GM23248 (cell line): Measurements from ENCODE around the gene PIGX. TPM values are rescaled to one million over a fixed set of nuclear protein-coding genes. Genes with fewer than 3 reads are reported as not detected.
A peak's percentile ranks its signal among the peaks of the same experiment; 100 is the strongest.
"Not testable (repeated sequence)": the region's sequence is repeated elsewhere in the genome, so short reads cannot be mapped to it uniquely, and the experiment has no call there.

Source experiments
- DNase-seq: peaks from one replicate; pipeline ENCODE4 v3.0.0-alpha.2; 2015
- H2AFZ ChIP-seq: fragments of 200-600 bp; sonication (generic); 2 replicates; pipeline ENCODE4 v1.6.1; 2016; ENCODE audit warnings: antibody characterized with exemption
- H3F3A ChIP-seq: fragments of 200-600 bp; sonication (generic); 2 replicates; pipeline ENCODE4 v1.6.1; 2016; ENCODE audit warnings: mild to moderate bottlenecking, antibody characterized with exemption, mixed run types; ENCODE audit not compliant: insufficient read depth
- H3K27ac ChIP-seq: fragments of 200-600 bp; sonication (generic); 2 replicates; pipeline ENCODE4 v1.5.1; 2016; ENCODE audit warnings: mild to moderate bottlenecking
- H3K27me3 ChIP-seq: fragments of 200-600 bp; sonication (generic); replicated peaks from 2 replicates; pipeline ENCODE4 v1.6.1; 2016; ENCODE audit warnings: mild to moderate bottlenecking; ENCODE audit not compliant: insufficient read depth
- H3K36me3 ChIP-seq: fragments of 200-600 bp; sonication (generic); 2 replicates; pipeline ENCODE4 v1.6.1; 2016; ENCODE audit warnings: low read depth, mild to moderate bottlenecking
- H3K4me1 ChIP-seq: fragments of 200-600 bp; sonication (generic); 2 replicates; pipeline ENCODE4 v1.6.1; 2016; ENCODE audit warnings: mild to moderate bottlenecking; ENCODE audit not compliant: insufficient read depth
- H3K4me2 ChIP-seq: fragments of 200-600 bp; sonication (generic); one replicate; pipeline ENCODE4 v1.6.1; 2016; ENCODE audit warnings: mild to moderate bottlenecking; ENCODE audit not compliant: unreplicated experiment
- H3K4me3 ChIP-seq: fragments of 200-600 bp; sonication (generic); 2 replicates; pipeline ENCODE4 v1.5.1; 2016; ENCODE audit warnings: mild to moderate bottlenecking
- H3K79me2 ChIP-seq: fragments of 200-600 bp; sonication (generic); 2 replicates; pipeline ENCODE4 v1.6.1; 2016; ENCODE audit warnings: mild to moderate bottlenecking; ENCODE audit not compliant: insufficient read depth
- H3K9ac ChIP-seq: fragments of 200-600 bp; sonication (generic); 2 replicates; pipeline ENCODE4 v1.6.1; 2016; ENCODE audit warnings: mild to moderate bottlenecking
- H3K9me2 ChIP-seq: fragments of 200-600 bp; sonication (generic); 2 replicates; pipeline ENCODE4 v1.6.1; 2016; ENCODE audit warnings: mixed run types, mild to moderate bottlenecking, moderate library complexity; ENCODE audit not compliant: insufficient read depth
- H3K9me3 ChIP-seq: fragments of 200-600 bp; sonication (generic); one replicate; pipeline ENCODE4 v1.6.1; 2017; ENCODE audit warnings: low read depth
- H4K20me1 ChIP-seq: fragments of 200-600 bp; sonication (generic); 2 replicates; pipeline ENCODE4 v1.6.0; 2016; ENCODE audit not compliant: insufficient read depth
- EZH2 ChIP-seq: fragments of 200-600 bp; sonication (generic); IDR thresholded peaks from 2 replicates; pipeline ENCODE4 v1.6.1; 2018; ENCODE audit warnings: antibody characterized with exemption, mild to moderate bottlenecking; ENCODE audit not compliant: insufficient read depth, poor library complexity, severe bottlenecking
- EZH2phosphoT487 ChIP-seq: fragments of 200-600 bp; sonication (generic); IDR thresholded peaks from 2 replicates; pipeline ENCODE4 v1.6.1; 2018; ENCODE audit warnings: antibody characterized with exemption, moderate library complexity, mild to moderate bottlenecking, low read depth; ENCODE audit not compliant: insufficient read depth
- WGBS, 2 experiments: methylation state at CpG; one replicate each; pipeline ENCODE4 v1.1.6; 2015 to 2017; ENCODE audit warnings: low lambda C conversion rate in 2 of 2, low coverage in 1 of 2; ENCODE audit errors: missing lambda C conversion rate in 2 of 2; 5-methylcytosine and 5-hydroxymethylcytosine counted together
- in situ Hi-C: fragments of 300-500 bp; cut with MboI; formaldehyde crosslinking; loops from 2 replicates; pipeline ENCODE4 v1.15.0; 2020
- polyA plus RNA-seq: library from polyadenylated mRNA; unstranded; fragments of >200 nt; fragmentation: Nextera tagmentation; extraction: Ambion mirVana; gene quantifications from 2 replicates; pipeline ENCODE4 v1.2.1, GENCODE V29; 2016
- total RNA-seq: library from RNA; depleted of rRNA; stranded (reverse); fragments of >200 nt; shearing (Covaris generic); gene quantifications from 2 replicates; pipeline ENCODE4 v1.2.3, GENCODE V29; 2014

Gene PIGX
- total and polyA plus RNA-seq, 2 experiments from 2014 or later: 27.6 to 36.0 TPM

- no peak for TF ChIP-seq EZH2
- TF ChIP-seq EZH2phosphoT487: no peak
- Histone ChIP-seq H3K4me3 (no peak overlapping the region), H3K4me2 (no peak overlapping the region), H4K20me1 (no peaks in the 10 kb centered on the region; the same call in 1 of the 2 replicates), H3K27me3 (no peaks in the 10 kb centered on the region), H2AFZ (no peak overlapping the region), H3K9ac (no peak overlapping the region), H3K4me1 (peaks cover 7% of the 10 kb centered on the region), H3K36me3 (peaks cover 3% of the 10 kb centered on the region; the same call in 1 of the 2 replicates), H3K79me2 (peaks cover 27% of the 10 kb centered on the region), H3K27ac (no peak overlapping the region), H3K9me3 (no peaks in the 10 kb centered on the region), H3K9me2 (no peaks in the 10 kb centered on the region), H3F3A (peaks cover 19% of the 10 kb centered on the region)
- no peak for DNase-seq
- in situ Hi-C loops: no loop called here
- 77 to 78% methylated on average over 6 of the region's 6 CpGs for WGBS, 2 experiments
Measured at GRCh38 chr3:196737655-196738054, 25.5 kb downstream of the PIGX start.

- Histone ChIP-seq H3K4me2 (peak within 1 kb of the TSS; percentile 93), H4K20me1 (peaks cover 5% of the 10 kb centered on the region; the same call in 1 of the 2 replicates), H3K4me1 (peaks cover 7% of the 10 kb centered on the region), H3K36me3 (0 out of 2 replicates have a peak, but pooled peaks cover under 1% of the 10 kb centered on the region), H3K27me3 (no peaks in the 10 kb centered on the region), H2AFZ (peak within 1 kb of the TSS; percentile 73), H3F3A (peaks cover 19% of the 10 kb centered on the region), H3K4me3 (peak within 1 kb of the TSS; percentile 97), H3K9ac (peak within 1 kb of the TSS; percentile 99), H3K9me3 (no peaks in the 10 kb centered on the region), H3K9me2 (no peaks in the 10 kb centered on the region), H3K79me2 (peaks cover 49% of the 10 kb centered on the region), H3K27ac (peak within 1 kb of the TSS; percentile 99)
- WGBS, 2 experiments: 0 to 1% methylated on average over 39 to 61 of the region's 86 CpGs
- in situ Hi-C loops: no loop called here
- peak; percentile 96 for DNase-seq
- TF ChIP-seq EZH2phosphoT487: no peak
- no peak for TF ChIP-seq EZH2
Measured at GRCh38 chr3:196739671-196740480, 27.7 kb downstream of the PIGX start, which contains the start of gene PAK2. TSS of gene PAK2 (plus strand) at chr3:196739857. CDS start at chr3:196782647, 42,790 bp downstream.

- 1% methylated on average over 30 of the region's 30 CpGs for WGBS, 2 experiments
- H3K27me3 ChIP-seq: no peaks in the 10 kb centered on the region
- peaks cover 5% of the 10 kb centered on the region; the same call in 1 of the 2 replicates for H4K20me1 ChIP-seq
- TF ChIP-seq EZH2 (no peak), EZH2phosphoT487 (no peak)
- 0 out of 2 replicates have a peak, but pooled peaks cover under 1% of the 10 kb centered on the region for H3K36me3 ChIP-seq
- peak overlapping the region; percentile 93 for H3K4me2 ChIP-seq
- peak overlapping the region; percentile 97 for H3K4me3 ChIP-seq
- H3K79me2 ChIP-seq: peaks cover 57% of the 10 kb centered on the region
- peaks cover 19% of the 10 kb centered on the region for H3F3A ChIP-seq
- peak; percentile 88 for DNase-seq
- peak overlapping the region; percentile 99 for H3K9ac ChIP-seq
- in situ Hi-C loops: no loop called here
- no peaks in the 10 kb centered on the region for H3K9me3 ChIP-seq
- peaks cover 4% of the 10 kb centered on the region for H3K4me1 ChIP-seq
- peak overlapping the region; percentile 73 for H2AFZ ChIP-seq
- peak overlapping the region; percentile 99 for H3K27ac ChIP-seq
- no peaks in the 10 kb centered on the region for H3K9me2 ChIP-seq
Measured at GRCh38 chr3:196740481-196741248, 28.5 kb downstream of the PIGX start.

GRCh38 chr3:196741249-196741889 is 29.2 kb downstream of the PIGX start:
- in situ Hi-C loops: no loop called here
- TF ChIP-seq EZH2phosphoT487 (no peak), EZH2 (no peak)
- H3K9me3 ChIP-seq: no peaks in the 10 kb centered on the region
- peak overlapping the region; percentile 97 for H3K4me3 ChIP-seq
- 37 to 41% methylated on average over 5 of the region's 5 CpGs for WGBS, 2 experiments
- H3K79me2 ChIP-seq: peaks cover 64% of the 10 kb centered on the region
- no peaks in the 10 kb centered on the region for H3K27me3 ChIP-seq
- no peaks in the 10 kb centered on the region for H3K9me2 ChIP-seq
- peak overlapping the region; percentile 99 for H3K9ac ChIP-seq
- DNase-seq: no peak
- H3K4me2 ChIP-seq: peak overlapping the region; percentile 93
- H3K36me3 ChIP-seq: 0 out of 2 replicates have a peak, but pooled peaks cover 5% of the 10 kb centered on the region
- peak overlapping the region; percentile 73 for H2AFZ ChIP-seq
- H3K27ac ChIP-seq: peak overlapping the region; percentile 99
- H4K20me1 ChIP-seq: peaks cover 5% of the 10 kb centered on the region; the same call in 1 of the 2 replicates
- peaks cover 19% of the 10 kb centered on the region for H3F3A ChIP-seq
- no peaks in the 10 kb centered on the region for H3K4me1 ChIP-seq

GRCh38 chr3:196743569-196743968 is 31.4 kb downstream of the PIGX start:
- H3K27ac ChIP-seq, in situ Hi-C loops, DNase-seq, H3K4me2 ChIP-seq, H4K20me1 ChIP-seq, H3K4me1 ChIP-seq, H3K9me2 ChIP-seq, H3K36me3 ChIP-seq, H3K27me3 ChIP-seq, H2AFZ ChIP-seq, H3K4me3 ChIP-seq, H3K9ac ChIP-seq, H3K9me3 ChIP-seq: not testable (repeated sequence)
- 90 to 93% methylated on average over 10 of the region's 10 CpGs for WGBS, 2 experiments
- H3K79me2 ChIP-seq: peaks cover 86% of the 10 kb centered on the region
- peaks cover 19% of the 10 kb centered on the region for H3F3A ChIP-seq
